H1 (cell line): ENCODE data around the gene FGF14. TPM values are rescaled to one million over a fixed set of nuclear protein-coding genes. Genes with fewer than 3 reads are reported as not detected.

Experiments
- CTCF ChIA-PET: fragments of 300-600 bp; sonication (Branson Sonifier 250); formaldehyde crosslinking; loops from one replicate; lab custom pipeline; 2021; ENCODE audit not compliant: partially characterized antibody; lab: Charles Lee
- POLR2A ChIA-PET: fragments of 300-600 bp; sonication (Branson Sonifier 250); formaldehyde crosslinking; loops from one replicate; lab custom pipeline; 2021; ENCODE audit warnings: inconsistent platforms; ENCODE audit not compliant: partially characterized antibody; lab: Charles Lee
- DNase-seq, 2 experiments: peaks; one replicate each; pipeline versions ENCODE4 v3.0.0 to v3.0.0-alpha.2; 2010 to 2022; ENCODE audit warnings: low spot score in 2 of 2, low read depth in 1 of 2, mixed read lengths in 1 of 2
- FAIRE-seq: peaks from 2 replicates; lab custom pipeline; 2011; peaks lifted over from hg19 to GRCh38; lab: Jason Lieb, UNC
- H2AFZ ChIP-seq: 2 replicates; pipeline ENCODE4 v1.8.1; 2012; ENCODE audit warnings: low read length, inconsistent platforms
- H2AK5ac ChIP-seq: 2 replicates; pipeline ENCODE4 v1.6.1; 2013; ENCODE audit warnings: low read depth, low read length
- H2BK120ac ChIP-seq: replicated peaks from 2 replicates; pipeline ENCODE3; 2013; ENCODE audit warnings: low read depth, low read length, inconsistent platforms
- H2BK12ac ChIP-seq: 2 replicates; pipeline ENCODE4 v1.6.1; 2013; ENCODE audit warnings: low read depth, low read length
- H2BK15ac ChIP-seq: 2 replicates; pipeline ENCODE4 v1.6.1; 2013; ENCODE audit warnings: low read length
- H2BK20ac ChIP-seq: 2 replicates; pipeline ENCODE4 v1.6.1; 2013; ENCODE audit warnings: low read length
- H2BK5ac ChIP-seq: 2 replicates; pipeline ENCODE4 v1.6.1; 2013; ENCODE audit warnings: low read depth, low read length
- H3K14ac ChIP-seq: 2 replicates; pipeline ENCODE4 v1.6.1; 2013; ENCODE audit warnings: inconsistent platforms; ENCODE audit not compliant: insufficient read length
- H3K18ac ChIP-seq: 2 replicates; pipeline ENCODE4 v1.6.1; 2013; ENCODE audit warnings: low read length; ENCODE audit errors: extremely low read depth
- H3K23ac ChIP-seq: 2 replicates; pipeline ENCODE4 v1.6.1; 2013; ENCODE audit warnings: inconsistent platforms; ENCODE audit not compliant: insufficient read length
- H3K23me2 ChIP-seq: 2 replicates; pipeline ENCODE4 v1.6.1; 2013; ENCODE audit warnings: low read depth, low read length
- H3K27ac ChIP-seq: 2 replicates; pipeline ENCODE4 v1.6.1; 2011; ENCODE audit warnings: low read depth, low read length, inconsistent platforms
- H3K27me3 ChIP-seq, 4 experiments: replicated peaks in 1 of 4; 1 replicate in 1 of 4; 2 replicates in 3 of 4; pipeline versions ENCODE4 v1.6.1 to v1.8.1; 2011 to 2013; ENCODE audit warnings: low read length in 3 of 4, mild to moderate bottlenecking in 3 of 4, inconsistent platforms in 2 of 4, mixed read lengths in 2 of 4, moderate library complexity in 1 of 4; ENCODE audit not compliant: control insufficient read depth in 3 of 4, insufficient read depth in 3 of 4; ENCODE audit errors: extremely low read depth in 1 of 4
- H3K36me3 ChIP-seq, 4 experiments: 2 replicates each; pipeline versions ENCODE4 v1.6.1 to v1.8.1; 2011 to 2013; ENCODE audit warnings: mild to moderate bottlenecking in 4 of 4, low read length in 3 of 4, moderate library complexity in 2 of 4, control low read depth in 1 of 4, inconsistent platforms in 1 of 4; ENCODE audit not compliant: insufficient read depth in 4 of 4, control insufficient read depth in 2 of 4
- H3K4ac ChIP-seq: replicated peaks from 2 replicates; pipeline ENCODE3; 2013; ENCODE audit warnings: low read length, low read depth, mixed read lengths, inconsistent platforms; ENCODE audit not compliant: insufficient read length
- H3K4me1 ChIP-seq, 4 experiments: replicated peaks in 1 of 4; 1 replicate in 1 of 4; 2 replicates in 3 of 4; pipeline versions ENCODE4 v1.6.1 to v1.8.1; 2011 to 2013; ENCODE audit warnings: low read length in 3 of 4, inconsistent platforms in 2 of 4, mixed read lengths in 1 of 4; ENCODE audit not compliant: insufficient read depth in 4 of 4, control insufficient read depth in 3 of 4
- H3K4me2 ChIP-seq, 2 experiments: 2 replicates each; pipeline versions ENCODE4 v1.6.1 to v1.8.1; 2011 to 2013; ENCODE audit warnings: low read depth in 2 of 2, low read length in 2 of 2, control low read depth in 1 of 2, inconsistent platforms in 1 of 2, mild to moderate bottlenecking in 1 of 2; ENCODE audit not compliant: insufficient read depth in 1 of 2
- H3K4me3 ChIP-seq, 4 experiments: fragments of 200-600, 300-600 bp in 1 of 4; sonication (generic), shearing (Covaris generic), sonication (Bioruptor Twin) in 1 of 4; 2 replicates each; pipeline versions ENCODE4 v1.5.1 to v1.8.1; 2011 to 2016; ENCODE audit warnings: low read length in 4 of 4, low read depth in 3 of 4, control low read depth in 2 of 4, inconsistent platforms in 2 of 4, mild to moderate bottlenecking in 2 of 4, mixed read lengths in 1 of 4, moderate library complexity in 1 of 4; ENCODE audit not compliant: insufficient read depth in 2 of 4; ENCODE audit errors: extremely low read depth in 1 of 4
- H3K56ac ChIP-seq: replicated peaks from 2 replicates; pipeline ENCODE3; 2013; ENCODE audit warnings: low read depth, mild to moderate bottlenecking, mixed read lengths, low read length, inconsistent platforms; ENCODE audit not compliant: insufficient read length
- H3K79me1 ChIP-seq: 2 replicates; pipeline ENCODE4 v1.6.1; 2013; ENCODE audit warnings: low read depth, low read length, control low read depth
- H3K79me2 ChIP-seq, 2 experiments: 2 replicates each; pipeline versions ENCODE4 v1.6.1 to v1.8.1; 2012 to 2013; ENCODE audit warnings: low read length in 2 of 2, mild to moderate bottlenecking in 2 of 2, inconsistent platforms in 1 of 2; ENCODE audit not compliant: insufficient read depth in 2 of 2, control insufficient read depth in 1 of 2
- H3K9ac ChIP-seq, 4 experiments: replicated peaks in 1 of 4; 1 replicate in 1 of 4; 2 replicates in 3 of 4; pipeline versions ENCODE4 v1.6.1 to v1.8.1; 2011 to 2013; ENCODE audit warnings: low read depth in 3 of 4, low read length in 3 of 4, control low read depth in 2 of 4, mild to moderate bottlenecking in 2 of 4, moderate library complexity in 2 of 4, inconsistent platforms in 1 of 4; ENCODE audit errors: extremely low read depth in 1 of 4
- H3K9me3 ChIP-seq, 2 experiments: 2 replicates each; pipeline versions ENCODE4 v1.6.1 to v1.8.1; 2012 to 2013; ENCODE audit warnings: mild to moderate bottlenecking in 2 of 2, moderate library complexity in 2 of 2, control low read depth in 1 of 2, inconsistent platforms in 1 of 2, low read depth in 1 of 2, low read length in 1 of 2, mixed read lengths in 1 of 2; ENCODE audit not compliant: insufficient read depth in 2 of 2
- H4K20me1 ChIP-seq, 2 experiments: replicated peaks in 1 of 2; 2 replicates each; pipeline versions ENCODE3 to v1.8.1; 2011 to 2013; ENCODE audit warnings: inconsistent platforms in 2 of 2, low read length in 2 of 2, mild to moderate bottlenecking in 1 of 2; ENCODE audit not compliant: insufficient read depth in 2 of 2, control insufficient read depth in 1 of 2
- H4K5ac ChIP-seq: 2 replicates; pipeline ENCODE4 v1.6.1; 2013; ENCODE audit warnings: low read length, low read depth, mixed read lengths, inconsistent platforms; ENCODE audit not compliant: insufficient read length
- H4K8ac ChIP-seq: 2 replicates; pipeline ENCODE4 v1.8.0; 2013; ENCODE audit warnings: mild to moderate bottlenecking, moderate library complexity, low read length, inconsistent platforms; ENCODE audit not compliant: insufficient read depth; ENCODE audit errors: extremely low read depth
- H4K91ac ChIP-seq: replicated peaks from 2 replicates; pipeline ENCODE3; 2013; ENCODE audit warnings: low read length, mixed read lengths, inconsistent platforms; ENCODE audit not compliant: insufficient read length
- BACH1 ChIP-seq: IDR thresholded peaks from 2 replicates; pipeline ENCODE4 v1.6.1; 2012; ENCODE audit warnings: low read length, improper control_type of control experiment
- BCL11A ChIP-seq, 2 experiments: IDR thresholded peaks; one replicate each; pipeline ENCODE4 v1.6.1; 2011; ENCODE audit warnings: low read depth in 2 of 2, low read length in 2 of 2, mild to moderate bottlenecking in 2 of 2
- BRCA1 ChIP-seq: IDR thresholded peaks from 2 replicates; pipeline ENCODE4 v1.6.1; 2012; ENCODE audit warnings: low read depth, low read length, improper control_type of control experiment
- CHD2 ChIP-seq: IDR thresholded peaks from 2 replicates; pipeline ENCODE4 v1.6.1; 2012; ENCODE audit warnings: low read length, improper control_type of control experiment
- GTF2F1 ChIP-seq: IDR thresholded peaks from 2 replicates; pipeline ENCODE4 v1.6.1; 2012; ENCODE audit warnings: low read depth, low read length, improper control_type of control experiment, borderline replicate concordance
- HDAC2 ChIP-seq, 2 experiments: fragments of 300-600 bp in 1 of 2; sonication (generic) in 1 of 2; IDR thresholded peaks; 2 replicates each; pipeline ENCODE4 v1.6.1; 2011 to 2012; ENCODE audit warnings: low read depth in 2 of 2, low read length in 2 of 2, mild to moderate bottlenecking in 2 of 2, moderate library complexity in 2 of 2, borderline replicate concordance in 1 of 2, inconsistent platforms in 1 of 2
- HDAC6 ChIP-seq: IDR thresholded peaks from one replicate; pipeline ENCODE4 v1.7.1; 2012; ENCODE audit warnings: low read depth, mild to moderate bottlenecking, inconsistent platforms, low read length, moderate library complexity
- JUN ChIP-seq: IDR thresholded peaks from 2 replicates; pipeline ENCODE4 v1.6.1; 2011; ENCODE audit warnings: low read depth, mild to moderate bottlenecking, improper control_type of control experiment, low read length
- MAFK ChIP-seq: IDR thresholded peaks from 2 replicates; pipeline ENCODE4 v1.6.1; 2012; ENCODE audit warnings: low read depth, mild to moderate bottlenecking, improper control_type of control experiment, low read length
- NRF1 ChIP-seq: IDR thresholded peaks from 2 replicates; pipeline ENCODE4 v1.6.1; 2011; ENCODE audit warnings: mild to moderate bottlenecking, low read depth, low read length, improper control_type of control experiment
- RBBP5 ChIP-seq: IDR thresholded peaks from 2 replicates; pipeline ENCODE4 v1.7.1; 2012; ENCODE audit warnings: low read depth, mild to moderate bottlenecking, inconsistent platforms, low read length, moderate library complexity, borderline replicate concordance
- RFX5 ChIP-seq: IDR thresholded peaks from 2 replicates; pipeline ENCODE4 v1.6.1; 2011; ENCODE audit warnings: low read depth, low read length, improper control_type of control experiment, borderline replicate concordance
- SAP30 ChIP-seq: fragments of 300-600 bp; sonication (generic); IDR thresholded peaks from 2 replicates; pipeline ENCODE4 v1.7.1; 2012; ENCODE audit warnings: low read length, moderate library complexity, mild to moderate bottlenecking, inconsistent platforms; ENCODE audit not compliant: insufficient read depth, insufficient replicate concordance
- SIRT6 ChIP-seq: IDR thresholded peaks from one replicate; pipeline ENCODE4 v1.7.1; 2012; ENCODE audit warnings: low read length, inconsistent platforms
- TBP ChIP-seq: IDR thresholded peaks from 2 replicates; pipeline ENCODE4 v1.6.1; 2011; ENCODE audit warnings: low read depth, low read length, improper control_type of control experiment
- TCF12 ChIP-seq: IDR thresholded peaks from 2 replicates; pipeline ENCODE4 v1.6.1; 2011; ENCODE audit warnings: low read depth, mild to moderate bottlenecking, low read length
- WGBS, 2 experiments: shearing (Covaris generic) in 1 of 2; methylation state at CpG; one replicate each; pipeline versions ENCODE4 v1.1.6 to v1.1.7; 2013 to 2015; ENCODE audit warnings: low lambda C conversion rate in 2 of 2, mixed read lengths in 2 of 2, inconsistent platforms in 1 of 2, low coverage in 1 of 2, missing lambda C conversion rate in 1 of 2; ENCODE audit not compliant: insufficient replicate concordance in 2 of 2, insufficient coverage in 1 of 2, insufficient read length in 1 of 2; ENCODE audit errors: extremely low coverage in 1 of 2, missing lambda C conversion rate in 1 of 2; 5-methylcytosine and 5-hydroxymethylcytosine counted together
- polyA plus RNA-seq, 7 experiments: library from polyadenylated mRNA; depleted of rRNA in 3 of 7; stranded (reverse) in 5 of 7; unstranded in 2 of 7; fragments of >200 nt in 5 of 7; fragments of 200-250 nt in 2 of 7; gene quantifications; 1 replicate in 5 of 7; 2 replicates in 1 of 7; 4 replicates in 1 of 7; pipeline versions ENCODE4 v1.2.1 to v1.2.3, GENCODE V29; 2011 to 2013; ENCODE audit warnings: missing spikeins in 2 of 7, mixed read lengths in 2 of 7
- total RNA-seq: library from RNA; stranded (reverse); fragmentation: NEBNext Ultra II Directional; extraction: Animal tissue kit (Norgen Biotek cat#: 25700); gene quantifications from 2 replicates; pipeline ENCODE4 v1.2.1, GENCODE V29; 2021

Gene FGF14
- total and polyA plus RNA-seq, 2 of the 8 experiments (the other 6 are each of a cell fraction or from before 2014, with no cell fraction given): 0.05 to 0.58 TPM

DNA sequence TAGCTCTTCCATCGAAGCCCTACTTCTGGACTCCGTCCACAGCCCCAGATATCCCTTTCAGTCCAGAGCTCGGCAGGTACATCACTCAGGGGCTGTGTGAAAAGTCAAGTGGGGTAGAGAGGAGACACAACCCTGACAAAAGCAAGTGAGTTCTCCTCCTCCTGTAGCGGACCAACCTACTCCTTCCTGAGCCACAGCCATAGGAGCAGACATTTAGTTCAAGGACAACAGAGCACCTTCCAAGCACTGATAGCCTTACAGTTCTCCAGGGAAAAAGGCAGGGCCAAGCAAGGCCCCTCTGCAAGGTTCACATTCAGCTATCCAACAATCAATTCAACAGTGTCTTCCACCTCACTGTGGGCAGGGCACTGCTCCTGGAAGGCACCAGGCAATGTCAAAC lies 89.0 kb downstream of the FGF14 start:
- Histone ChIP-seq H4K91ac (no peak overlapping the region), H4K20me1 (no peaks in the 10 kb centered on the region), H2AK5ac (no peak overlapping the region), H3K9ac (no peak overlapping the region), H3K23ac (no peak overlapping the region), H2BK120ac (no peak overlapping the region), H3K4me2 (no peak overlapping the region), H3K27me3 (no peaks in the 10 kb centered on the region), H3K79me1 (no peaks in the 10 kb centered on the region), H2BK5ac (no peak overlapping the region), H3K36me3 (no peaks in the 10 kb centered on the region), H2BK12ac (no peak overlapping the region; the same call in 1 of the 2 replicates), H3K79me2 (no peaks in the 10 kb centered on the region), H3K23me2 (no peaks in the 10 kb centered on the region), H4K8ac (no peak overlapping the region), H4K5ac (no peak overlapping the region), H3K4ac (no peak overlapping the region), H3K14ac (no peak overlapping the region), H3K9me3 (no peaks in the 10 kb centered on the region), H3K56ac (no peak overlapping the region), H2AFZ (no peak overlapping the region), H3K18ac (no peak overlapping the region), H3K4me1 (no peaks in the 10 kb centered on the region), H3K27ac (no peak overlapping the region), H2BK15ac (peak overlapping the region; percentile 40; the same call in 1 of the 2 replicates), H2BK20ac (no peak overlapping the region), H3K4me3 (no peak overlapping the region)
- FAIRE-seq (no peak), DNase-seq (no peak)
- ChIA-PET POLR2A (no interaction called here), CTCF (interaction anchor here (0.6 to 1.3 kb wide), 4 partner anchors 11 to 238 kb away, joined by 3 read pairs; no protein-coding TSS in a partner anchor)
- TF ChIP-seq SIRT6 (no peak), BCL11A (IDR thresholded peaks at IDR 0.05; ENCODE audit: low read depth in 2 of 2, low read length in 2 of 2) (no peak), BRCA1 (no peak), RFX5 (no peak), RBBP5 (no peak), HDAC2 (IDR thresholded peaks at IDR 0.05; ENCODE audit: borderline replicate concordance in 1 of 2, low read depth in 2 of 2, low read length in 2 of 2) (no peak), TBP (no peak), TCF12 (no peak), JUN (no peak), CHD2 (no peak), GTF2F1 (no peak), SAP30 (no peak), HDAC6 (no peak), BACH1 (no peak), MAFK (no peak), NRF1 (no peak)
- WGBS, 2 experiments: 93% methylated on average over 4 of the region's 4 CpGs; no CpG with 5 or more reads in 1 of the 2 experiments
